A204.1 (cell line): ENCODE results near the gene MSRB2.
"Not testable (repeated sequence)": the region's sequence is repeated elsewhere in the genome, so short reads cannot be mapped to it uniquely, and the experiment has no call there.

Experiments
- FAIRE-seq: peaks from 2 replicates; lab custom pipeline; 2012; peaks lifted over from hg19 to GRCh38; lab: Jason Lieb, UNC

The MSRB2 gene

GRCh38 chr10:23070092-23070912 lies 25.1 kb upstream of the MSRB2 start:
- FAIRE-seq: not testable (repeated sequence)

GRCh38 chr10:23070913-23071218 lies 24.5 kb upstream of the MSRB2 start:
- no peak for FAIRE-seq

- FAIRE-seq: not testable (repeated sequence)
These were observed 22.8 kb upstream of the MSRB2 start for GRCh38 chr10:23072593-23072992.

- no peak for FAIRE-seq
These were observed 21.9 kb upstream of the MSRB2 start for GRCh38 chr10:23073527-23073926.

- no peak for FAIRE-seq
These were observed 19.7 kb upstream of the MSRB2 start for GRCh38 chr10:23075672-23076071.

GRCh38 chr10:23078114-23078513 lies 17.3 kb upstream of the MSRB2 start:
- FAIRE-seq: no peak

GRCh38 chr10:23079700-23080099 lies 15.7 kb upstream of the MSRB2 start:
- no peak for FAIRE-seq

GRCh38 chr10:23080262-23080661 lies 15.1 kb upstream of the MSRB2 start:
- no peak for FAIRE-seq

- no peak for FAIRE-seq
These were observed 14.1 kb upstream of the MSRB2 start for GRCh38 chr10:23081221-23081750.

- no peak for FAIRE-seq
These were observed 13.5 kb upstream of the MSRB2 start for GRCh38 chr10:23081891-23082290.

GRCh38 chr10:23088609-23089008 lies 6.8 kb upstream of the MSRB2 start:
- no peak for FAIRE-seq

GRCh38 chr10:23094786-23095403 lies 484 bp upstream of the MSRB2 start:
- no peak for FAIRE-seq

- no peak for FAIRE-seq
These were observed 805 bp downstream of the MSRB2 start for GRCh38 chr10:23095966-23096801.

- no peak for FAIRE-seq
These were observed 1.6 kb downstream of the MSRB2 start for GRCh38 chr10:23096802-23097549.

- no peak for FAIRE-seq
These were observed 3.7 kb downstream of the MSRB2 start for GRCh38 chr10:23099079-23099478.

- no peak for FAIRE-seq
These were observed 4.4 kb downstream of the MSRB2 start for GRCh38 chr10:23099816-23100215.

GRCh38 chr10:23100331-23101030 lies 5.1 kb downstream of the MSRB2 start:
- FAIRE-seq: no peak

- no peak for FAIRE-seq
These were observed 11.1 kb downstream of the MSRB2 start for GRCh38 chr10:23106331-23107072.

GRCh38 chr10:23110722-23111516 lies 15.5 kb downstream of the MSRB2 start:
- FAIRE-seq: no peak
